T-helper 1 cell treated with Interleukin-12 subunit alpha and Interleukin-12 subunit beta and Interleukin-4 antibody, amounts not matched to agents 30 ng/mL and 1 ng/mL, for 36 hours (primary cell): Measurements from ENCODE around the gene ARHGEF2. TPM values are rescaled to one million over a fixed set of nuclear protein-coding genes. Genes with fewer than 3 reads are reported as not detected.
"Not testable (repeated sequence)": the region's sequence is repeated elsewhere in the genome, so short reads cannot be mapped to it uniquely, and the experiment has no call there.

Experiments used
- intact Hi-C: fragments of 100-400 bp; cut with micrococcal nuclease; formaldehyde crosslinking; loops from one replicate; pipeline ENCODE4 v1.15.1; 2024
- total RNA-seq: library from RNA; stranded (reverse); gene quantifications from 2 replicates; pipeline ENCODE4 v1.2.3, GENCODE V29; 2022

Gene ARHGEF2
- total RNA-seq, 1 donor from 2014 or later, result 188 TPM

- intact Hi-C loops, result no loop called here
Observed at GRCh38 chr1:155993595-155993994, 15.2 kb upstream of the ARHGEF2 start.

DNA sequence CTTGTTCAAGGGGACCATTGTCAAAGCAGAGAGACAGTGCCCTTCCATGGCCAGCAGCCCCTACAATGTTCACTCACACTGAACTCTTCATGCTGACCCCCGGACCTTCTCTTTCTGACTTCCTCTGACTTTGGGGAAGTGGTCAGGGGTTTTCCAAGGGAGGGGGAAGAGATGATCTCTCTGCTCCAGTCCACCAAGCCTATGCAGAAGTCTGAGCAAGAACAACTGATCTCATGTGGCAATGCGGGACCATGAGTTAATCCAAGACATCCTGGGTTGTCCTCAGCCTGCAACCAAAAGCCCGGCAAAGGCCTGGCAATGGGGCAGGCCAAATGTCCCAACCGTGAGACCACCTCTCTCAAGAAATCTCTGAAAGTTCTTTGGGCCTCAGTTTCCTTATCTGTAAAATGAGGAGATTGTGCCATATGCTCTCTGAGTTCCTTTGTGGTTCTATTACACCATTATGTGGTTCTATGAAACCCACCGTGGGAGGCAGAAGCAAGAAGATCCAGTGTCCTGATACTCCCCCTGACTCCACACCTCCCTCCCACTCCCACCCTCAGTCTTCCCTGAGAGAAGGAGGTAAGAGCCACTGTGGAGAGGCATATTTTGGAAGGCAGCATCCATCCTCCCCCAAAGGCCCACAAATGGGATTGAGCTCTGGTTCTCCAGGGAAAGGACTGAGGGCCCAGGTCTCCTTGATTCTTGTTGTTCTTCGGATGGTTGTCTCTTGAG is 11.8 kb upstream of the ARHGEF2 start:
- intact Hi-C loops, result no loop called here

- intact Hi-C loops, result loop anchor here (1.0 to 2.0 kb wide), 7 partner anchors 8 to 79 kb away; partner anchors contain the start of genes KHDC4 and SSR2
Observed at GRCh38 chr1:155989242-155990004, 11.1 kb upstream of the ARHGEF2 start.

GRCh38 chr1:155984903-155985645 is 6.7 kb upstream of the ARHGEF2 start:
- intact Hi-C loops, result not testable (repeated sequence)

DNA sequence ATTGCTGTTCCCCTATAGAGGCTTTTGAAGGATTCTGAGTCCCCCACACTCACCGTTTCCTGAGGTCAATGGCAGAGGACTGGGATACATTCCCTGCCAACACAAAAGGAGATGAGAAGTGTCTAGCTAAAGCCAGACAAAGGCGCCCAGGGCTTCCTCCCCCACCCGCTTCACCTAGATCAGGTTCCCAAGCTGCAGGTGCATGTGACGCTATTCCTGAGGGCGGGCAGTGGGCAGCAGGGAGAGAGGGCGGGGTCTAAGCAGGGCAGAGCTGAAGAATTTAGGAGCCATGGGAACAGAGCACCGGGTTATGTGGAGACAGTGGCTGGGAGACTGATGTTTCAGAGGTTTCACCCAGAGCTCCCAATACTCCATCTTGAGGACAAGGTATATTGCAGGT is 6.0 kb upstream of the ARHGEF2 start:
- intact Hi-C loops, result no loop called here

- intact Hi-C loops, result no loop called here
Observed at GRCh38 chr1:155983191-155984024, 5.1 kb upstream of the ARHGEF2 start.

GRCh38 chr1:155982106-155982505 is 3.8 kb upstream of the ARHGEF2 start:
- intact Hi-C loops, result no loop called here

DNA sequence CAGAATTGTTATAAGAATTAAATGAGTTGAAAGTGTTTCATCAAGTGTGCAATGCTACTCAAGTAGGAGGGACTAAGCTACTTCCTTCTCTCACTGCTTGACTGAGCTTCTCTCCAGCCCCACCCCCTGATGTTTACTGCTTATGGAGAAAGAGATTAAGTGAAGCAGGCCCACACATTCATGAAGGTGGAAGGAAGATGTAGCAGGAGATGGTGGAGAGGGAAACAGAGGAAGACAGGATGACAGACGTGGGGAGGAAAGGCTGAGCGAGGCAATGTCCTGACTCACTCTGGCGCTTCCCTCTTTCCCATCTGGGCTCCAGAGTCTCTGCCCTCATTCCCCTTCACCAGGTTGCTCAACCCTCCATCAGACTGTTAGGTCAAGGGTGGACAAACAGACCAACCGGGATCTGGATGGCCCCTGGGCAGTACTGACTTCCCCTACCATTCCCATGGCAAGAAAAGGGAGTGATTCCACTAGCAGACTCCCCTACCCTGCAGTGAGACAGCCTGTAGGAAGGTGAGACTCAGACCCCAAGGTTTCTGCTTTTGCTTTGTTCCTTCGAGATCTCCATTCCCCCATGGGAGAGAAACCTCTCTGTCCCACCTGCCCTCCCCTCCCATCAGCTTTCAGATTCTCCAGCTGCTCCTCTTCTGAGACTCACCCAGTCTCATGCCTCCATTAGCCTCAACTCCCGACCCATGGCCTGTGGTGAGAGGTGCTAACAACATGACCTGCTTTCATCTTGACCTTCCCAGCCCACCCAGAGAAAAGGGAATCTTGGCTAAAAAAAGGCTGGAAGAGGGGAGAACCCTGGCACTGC is 3.1 kb upstream of the ARHGEF2 start:
- intact Hi-C loops, result loop anchor here (1.0 kb wide), 1 partner anchor 8 kb away; no protein-coding TSS in a partner anchor

GRCh38 chr1:155979597-155980343 is 1.4 kb upstream of the ARHGEF2 start:
- intact Hi-C loops, result loop anchor here (1.0 to 2.0 kb wide), 3 partner anchors 8 to 69 kb away; partner anchors contain the start of gene RIT1

- intact Hi-C loops, result loop anchor here (1.0 to 2.0 kb wide), 6 partner anchors 8 to 119 kb away; partner anchors contain the start of genes LAMTOR2 and RIT1
Observed at GRCh38 chr1:155978973-155979429, 654 bp upstream of the ARHGEF2 start.

- intact Hi-C loops, result loop anchor here (1.0 to 2.0 kb wide), 7 partner anchors 27 to 118 kb away; partner anchors contain the start of genes KHDC4, LAMTOR2, RIT1 and SSR2
Observed at GRCh38 chr1:155977690-155978324, 540 bp downstream of the ARHGEF2 start.

DNA sequence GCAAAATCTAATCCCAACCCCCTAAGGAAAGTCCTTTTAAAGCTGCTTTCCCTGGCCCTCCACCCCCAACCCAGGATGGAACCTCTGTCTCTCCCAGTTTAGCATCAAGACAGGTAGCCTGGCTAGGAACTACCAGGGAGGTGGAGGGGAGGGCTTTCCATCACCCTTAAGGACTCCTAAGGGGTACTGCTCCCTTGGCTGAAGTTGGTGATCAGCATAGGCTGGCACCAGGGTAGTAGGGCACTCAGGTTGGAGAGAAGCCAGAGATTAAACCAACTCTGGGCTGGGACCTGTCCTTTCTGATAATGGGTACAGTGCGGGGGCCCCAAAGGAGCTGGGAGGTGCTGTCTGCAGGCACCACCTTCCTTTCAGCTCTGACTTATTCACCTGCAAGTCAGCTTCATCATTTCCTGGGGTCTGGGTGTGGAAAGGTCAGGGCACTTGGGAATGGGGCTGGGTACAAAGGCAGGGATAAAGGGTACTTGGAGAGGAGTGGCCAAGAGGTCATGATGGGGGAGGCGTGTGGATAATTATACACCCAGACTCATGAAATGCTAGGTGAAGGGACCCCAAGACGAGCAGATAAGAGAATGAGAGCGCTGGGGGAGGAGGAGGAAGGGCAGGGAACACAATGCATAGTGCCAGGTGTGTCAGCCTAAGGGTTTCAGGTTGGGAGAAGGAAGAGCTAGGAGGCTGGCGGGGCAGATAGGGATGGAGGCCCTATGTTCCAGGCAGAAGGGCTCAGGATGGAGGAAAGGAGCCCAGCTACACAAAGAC is 1.2 kb downstream of the ARHGEF2 start:
- intact Hi-C loops, result loop anchor here (1.0 to 2.0 kb wide), 2 partner anchors 43 to 44 kb away; partner anchors contain the start of genes KHDC4 and SSR2

GRCh38 chr1:155976062-155976912 is 2.1 kb downstream of the ARHGEF2 start:
- intact Hi-C loops, result loop anchor here (2.0 kb wide), 1 partner anchor 45 kb away; the partner anchor contains the start of gene SSR2

DNA sequence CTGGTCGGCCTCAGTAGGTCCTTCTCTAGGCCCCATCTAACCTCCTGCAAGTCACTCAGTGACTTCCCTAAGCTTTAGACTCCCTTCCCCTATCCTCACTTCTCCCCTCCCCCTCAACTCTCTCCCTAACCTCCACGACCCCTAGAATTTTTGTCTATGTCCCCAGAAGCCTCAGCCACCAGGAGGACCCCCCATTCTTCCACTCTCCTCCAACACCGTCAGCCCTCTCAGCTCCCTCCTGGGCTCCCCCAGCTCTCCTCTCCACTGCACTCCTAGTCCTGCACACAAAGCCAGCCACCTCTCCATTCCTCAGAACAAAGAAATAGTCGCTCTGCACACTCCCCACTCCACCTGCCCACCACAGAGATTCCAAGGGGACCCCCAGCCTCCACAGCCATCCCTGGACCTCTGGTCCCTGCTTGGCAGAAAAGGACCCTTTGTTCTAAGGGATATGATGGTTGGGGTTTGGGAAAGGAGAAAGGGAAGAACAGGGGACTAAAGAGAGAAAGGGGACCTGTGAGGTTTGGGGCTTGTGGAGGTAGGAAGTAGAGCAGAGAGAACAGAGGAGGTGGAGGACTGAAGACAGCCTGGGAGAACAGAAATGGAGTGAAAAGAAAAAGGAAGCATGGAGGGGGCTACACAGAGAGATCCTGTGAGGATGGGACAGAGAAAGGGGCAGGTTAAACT is 2.8 kb downstream of the ARHGEF2 start:
- intact Hi-C loops, result loop anchor here (1.0 to 2.0 kb wide), 3 partner anchors 8 to 45 kb away; partner anchors contain the start of gene SSR2

- intact Hi-C loops, result loop anchor here (1.0 to 2.0 kb wide), 2 partner anchors 7 to 14 kb away; no protein-coding TSS in a partner anchor
Observed at GRCh38 chr1:155974208-155975115, 3.9 kb downstream of the ARHGEF2 start.
